ENCODE results near the gene RASSF8.

DNA sequence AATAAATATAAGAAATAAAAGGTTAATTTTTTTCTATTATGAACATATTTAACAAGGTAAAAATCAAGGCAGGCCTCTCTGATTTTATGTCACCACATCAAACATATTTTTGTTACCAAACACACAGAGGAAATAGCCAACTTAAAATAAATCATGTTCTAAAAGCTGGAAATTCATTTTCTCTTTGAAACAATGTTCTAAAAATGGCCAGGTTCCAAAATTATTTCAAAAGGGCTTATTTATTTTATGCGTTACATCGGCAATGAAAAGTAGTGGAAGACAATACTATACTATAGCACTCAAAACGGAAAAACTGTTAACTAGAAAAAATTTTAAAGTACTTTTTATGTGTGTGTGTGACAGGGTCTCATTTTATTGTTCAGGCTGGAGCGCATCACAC lies 24.0 kb upstream of the RASSF8 start:
- TF ChIP-seq, protein P1, sequence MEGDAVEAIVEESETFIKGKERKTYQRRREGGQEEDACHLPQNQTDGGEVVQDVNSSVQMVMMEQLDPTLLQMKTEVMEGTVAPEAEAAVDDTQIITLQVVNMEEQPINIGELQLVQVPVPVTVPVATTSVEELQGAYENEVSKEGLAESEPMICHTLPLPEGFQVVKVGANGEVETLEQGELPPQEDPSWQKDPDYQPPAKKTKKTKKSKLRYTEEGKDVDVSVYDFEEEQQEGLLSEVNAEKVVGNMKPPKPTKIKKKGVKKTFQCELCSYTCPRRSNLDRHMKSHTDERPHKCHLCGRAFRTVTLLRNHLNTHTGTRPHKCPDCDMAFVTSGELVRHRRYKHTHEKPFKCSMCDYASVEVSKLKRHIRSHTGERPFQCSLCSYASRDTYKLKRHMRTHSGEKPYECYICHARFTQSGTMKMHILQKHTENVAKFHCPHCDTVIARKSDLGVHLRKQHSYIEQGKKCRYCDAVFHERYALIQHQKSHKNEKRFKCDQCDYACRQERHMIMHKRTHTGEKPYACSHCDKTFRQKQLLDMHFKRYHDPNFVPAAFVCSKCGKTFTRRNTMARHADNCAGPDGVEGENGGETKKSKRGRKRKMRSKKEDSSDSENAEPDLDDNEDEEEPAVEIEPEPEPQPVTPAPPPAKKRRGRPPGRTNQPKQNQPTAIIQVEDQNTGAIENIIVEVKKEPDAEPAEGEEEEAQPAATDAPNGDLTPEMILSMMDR (IDR thresholded peaks at IDR 0.05; ENCODE audit: control extremely low read depth in 1 of 3, insufficient read depth in 1 of 3, low read depth in 1 of 3, low read length in 3 of 3), result no peak
- TF ChIP-seq GTF2F1 (IDR thresholded peaks at IDR 0.05; ENCODE audit: borderline replicate concordance, low read depth, low read length) (no peak), EP300 (IDR thresholded peaks at IDR 0.05; ENCODE audit: borderline replicate concordance in 1 of 2, low read depth in 2 of 2, low read length in 2 of 2) (no peak), POLR2A (IDR thresholded peaks at IDR 0.05; ENCODE audit: control extremely low read depth in 1 of 2, low read depth in 2 of 2, low read length in 2 of 2) (no peak), RFX5 (IDR thresholded peaks at IDR 0.05; ENCODE audit: borderline replicate concordance, low read depth, low read length) (no peak), SAP30 (IDR thresholded peaks at IDR 0.05; ENCODE audit: insufficient read depth, insufficient replicate concordance, low read length) (no peak), FOSL1 (IDR thresholded peaks at IDR 0.05; ENCODE audit: insufficient read depth, low read depth, low read length) (no peak)
- TF ChIP-seq, protein P2, sequence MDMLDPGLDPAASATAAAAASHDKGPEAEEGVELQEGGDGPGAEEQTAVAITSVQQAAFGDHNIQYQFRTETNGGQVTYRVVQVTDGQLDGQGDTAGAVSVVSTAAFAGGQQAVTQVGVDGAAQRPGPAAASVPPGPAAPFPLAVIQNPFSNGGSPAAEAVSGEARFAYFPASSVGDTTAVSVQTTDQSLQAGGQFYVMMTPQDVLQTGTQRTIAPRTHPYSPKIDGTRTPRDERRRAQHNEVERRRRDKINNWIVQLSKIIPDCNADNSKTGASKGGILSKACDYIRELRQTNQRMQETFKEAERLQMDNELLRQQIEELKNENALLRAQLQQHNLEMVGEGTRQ (IDR thresholded peaks at IDR 0.05; ENCODE audit: low read length), result no peak
- TF ChIP-seq, protein P3, sequence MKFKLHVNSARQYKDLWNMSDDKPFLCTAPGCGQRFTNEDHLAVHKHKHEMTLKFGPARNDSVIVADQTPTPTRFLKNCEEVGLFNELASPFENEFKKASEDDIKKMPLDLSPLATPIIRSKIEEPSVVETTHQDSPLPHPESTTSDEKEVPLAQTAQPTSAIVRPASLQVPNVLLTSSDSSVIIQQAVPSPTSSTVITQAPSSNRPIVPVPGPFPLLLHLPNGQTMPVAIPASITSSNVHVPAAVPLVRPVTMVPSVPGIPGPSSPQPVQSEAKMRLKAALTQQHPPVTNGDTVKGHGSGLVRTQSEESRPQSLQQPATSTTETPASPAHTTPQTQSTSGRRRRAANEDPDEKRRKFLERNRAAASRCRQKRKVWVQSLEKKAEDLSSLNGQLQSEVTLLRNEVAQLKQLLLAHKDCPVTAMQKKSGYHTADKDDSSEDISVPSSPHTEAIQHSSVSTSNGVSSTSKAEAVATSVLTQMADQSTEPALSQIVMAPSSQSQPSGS (IDR thresholded peaks at IDR 0.05; ENCODE audit: low read length), result no peak
